ENCODE data around the gene COLEC11.

Gene COLEC11

DNA sequence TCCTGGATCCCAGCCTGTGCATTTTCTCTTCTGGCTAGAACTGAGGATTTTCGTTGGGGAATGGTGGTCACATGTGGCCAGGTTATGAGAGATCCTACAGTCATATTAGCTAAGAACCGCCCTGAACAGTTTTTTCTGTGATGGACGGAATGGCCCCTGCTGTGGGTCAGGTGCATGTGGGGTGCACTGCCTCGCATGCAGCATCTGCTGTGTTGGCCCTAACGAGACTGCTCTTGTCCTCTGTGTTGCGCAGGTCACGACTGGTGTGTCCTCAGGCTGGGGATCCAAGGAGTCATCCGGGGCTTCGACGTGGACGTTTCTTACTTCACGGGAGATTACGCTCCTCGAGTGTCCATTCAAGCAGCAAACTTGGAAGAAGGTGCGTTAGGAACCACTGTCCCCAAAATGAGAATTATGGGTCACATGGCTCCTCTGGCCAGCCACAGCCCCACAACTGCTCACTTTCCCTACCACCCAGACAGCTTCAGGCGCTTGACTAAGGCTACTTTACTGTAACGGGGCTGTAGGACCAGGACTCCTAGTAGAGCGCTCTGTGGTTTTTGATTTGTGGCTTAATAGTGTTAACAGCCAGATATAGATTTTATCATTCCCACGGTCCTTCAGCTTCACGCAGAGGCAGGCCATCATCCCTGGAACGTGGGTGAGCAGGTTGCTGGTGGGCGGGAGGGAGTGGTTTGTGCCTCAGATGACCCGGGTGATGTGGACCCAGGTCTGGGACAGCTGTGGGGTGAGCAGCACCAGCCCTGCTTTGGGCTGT lies 84.9 kb downstream of the COLEC11 start:
- DNase-seq (ENCODE audit: low spot score): no peak
- Histone ChIP-seq H3K27ac (no peak overlapping the region), H3K4me3 (no peak overlapping the region)
- TF ChIP-seq CTCF (IDR thresholded peaks at IDR 0.05): no peak

DNA sequence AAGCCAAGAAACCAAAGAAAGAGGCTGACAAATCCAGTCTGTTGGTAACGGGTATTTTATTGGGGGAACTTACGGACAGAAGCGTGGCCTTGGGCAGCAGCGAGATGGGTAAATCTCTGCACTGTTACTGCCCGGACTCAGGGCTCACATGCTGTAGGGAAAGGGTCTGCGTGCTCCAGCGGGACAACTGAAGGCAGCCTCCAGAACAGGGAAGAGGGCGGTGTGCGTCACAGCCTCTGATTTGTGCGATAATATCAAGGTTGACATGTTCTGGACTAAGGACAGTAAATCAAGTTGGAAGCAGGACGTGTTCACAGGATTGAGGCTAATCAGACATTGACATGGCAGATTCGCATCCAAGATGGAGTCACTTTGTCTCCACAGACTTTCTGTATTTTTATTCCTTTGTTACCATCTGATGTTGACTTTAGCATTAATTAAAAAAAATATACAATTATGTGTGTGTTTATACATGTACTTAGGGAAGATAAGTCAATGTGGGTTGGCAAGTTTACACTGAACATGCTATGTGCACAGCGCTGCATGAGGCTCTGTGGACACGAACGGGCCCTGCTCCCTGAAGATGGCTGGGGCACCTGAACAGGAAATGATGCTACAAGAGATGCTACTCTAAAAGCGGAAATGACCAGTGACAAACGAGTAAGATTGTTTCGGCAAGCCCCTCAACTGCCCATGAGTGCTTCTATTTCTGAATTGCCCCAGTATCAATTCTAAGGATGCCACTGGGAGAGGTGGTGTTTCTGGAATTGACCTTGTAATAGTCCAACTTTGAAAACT lies 85.8 kb downstream of the COLEC11 start:
- no peak for TF ChIP-seq CTCF (IDR thresholded peaks at IDR 0.05)
- DNase-seq (ENCODE audit: low spot score): no peak
- no peak overlapping the region for H3K4me3 ChIP-seq
- no peak overlapping the region for H3K27ac ChIP-seq

DNA sequence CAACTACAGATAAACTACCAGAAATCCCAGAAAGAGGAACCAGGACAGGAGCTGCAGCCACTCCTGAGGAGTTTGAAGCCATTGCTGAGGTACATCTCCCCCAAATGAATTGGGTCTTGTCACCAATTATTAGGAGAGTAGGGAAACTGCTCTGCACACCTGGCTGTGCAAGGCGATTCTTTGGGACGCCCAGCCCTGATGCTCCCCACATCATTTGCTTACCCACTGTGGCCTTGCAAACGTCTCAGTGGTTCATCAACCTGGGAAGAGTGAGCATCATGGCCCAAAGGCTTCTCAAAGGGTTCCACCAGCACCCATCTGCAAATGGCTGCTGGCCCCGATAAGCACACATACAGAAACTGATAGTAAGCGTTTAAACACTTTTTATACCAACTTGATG lies 86.7 kb downstream of the COLEC11 start:
- no peak overlapping the region for H3K27ac ChIP-seq
- TF ChIP-seq CTCF (IDR thresholded peaks at IDR 0.05): no peak
- DNase-seq (ENCODE audit: low spot score): no peak
- no peak overlapping the region for H3K4me3 ChIP-seq

DNA sequence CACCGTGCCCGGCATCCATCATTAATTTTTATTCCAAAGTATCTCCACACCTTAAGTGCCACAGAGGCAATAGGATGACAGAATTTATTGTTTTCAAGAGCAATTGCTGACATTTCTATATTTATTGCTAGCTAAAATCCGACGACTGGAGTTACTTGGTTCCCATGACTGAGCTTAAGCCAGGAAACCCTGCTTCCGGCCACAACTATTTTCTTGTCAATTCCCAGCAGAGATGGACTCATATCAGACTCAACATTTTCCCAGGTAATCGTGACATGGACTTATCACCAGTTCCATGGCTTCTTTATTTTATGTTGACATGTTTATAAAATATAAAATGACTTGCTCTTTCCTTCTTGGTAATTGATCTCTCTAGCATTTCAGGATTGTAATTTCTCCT lies 87.9 kb downstream of the COLEC11 start:
- no peak for TF ChIP-seq CTCF (IDR thresholded peaks at IDR 0.05)
- no peak for DNase-seq (ENCODE audit: low spot score)
- H3K4me3 ChIP-seq: no peak overlapping the region
- H3K27ac ChIP-seq: no peak overlapping the region

GRCh38 chr2:3683748-3684454 lies 89.0 kb downstream of the COLEC11 start:
- Histone ChIP-seq H3K4me3 (no peak overlapping the region), H3K27ac (no peak overlapping the region)
- no peak for TF ChIP-seq CTCF (IDR thresholded peaks at IDR 0.05)
- DNase-seq (ENCODE audit: low spot score): no peak

DNA sequence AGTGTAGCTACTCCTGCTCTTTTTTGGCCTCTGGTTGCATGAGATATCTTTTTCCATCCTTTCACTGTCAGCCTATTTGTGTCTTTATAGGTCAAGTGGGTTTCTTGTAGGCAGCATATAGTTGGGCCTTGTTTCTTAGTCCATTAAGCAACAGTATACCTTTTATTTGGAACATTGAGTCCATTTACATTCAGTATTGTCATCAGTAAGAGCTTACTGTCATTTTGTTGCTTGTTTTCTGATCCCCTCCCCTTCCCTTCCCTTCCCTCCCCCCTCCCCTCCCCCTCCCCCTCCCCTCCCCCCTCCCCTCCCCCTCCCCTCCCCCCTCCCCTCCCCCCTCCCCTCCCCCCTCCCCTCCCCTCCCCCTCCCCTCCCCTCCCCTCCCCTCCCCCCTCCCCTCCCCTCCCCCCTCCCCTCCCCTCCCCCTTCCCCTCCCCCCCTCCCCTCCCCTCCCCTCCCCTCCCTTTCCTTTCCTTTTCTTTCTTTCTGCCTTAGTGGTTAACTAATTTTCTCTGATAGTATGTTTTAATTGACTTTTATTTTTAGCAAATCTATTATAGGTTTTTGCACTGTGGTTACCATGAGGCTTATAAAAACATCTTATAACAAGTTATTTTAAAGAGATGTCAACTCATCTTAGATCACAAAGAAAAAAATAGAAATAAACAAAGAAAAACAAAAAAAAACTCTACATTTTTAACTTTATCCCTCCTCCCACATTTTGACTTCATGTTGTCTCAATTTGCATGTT lies 95.3 kb downstream of the COLEC11 start:
- H3K4me3 ChIP-seq: no peak overlapping the region
- H3K27ac ChIP-seq: no peak overlapping the region
- no peak for TF ChIP-seq CTCF (IDR thresholded peaks at IDR 0.05)
- DNase-seq (ENCODE audit: low spot score): no peak
